ENCODE results near the gene COX8C.

COX8C gene

DNA sequence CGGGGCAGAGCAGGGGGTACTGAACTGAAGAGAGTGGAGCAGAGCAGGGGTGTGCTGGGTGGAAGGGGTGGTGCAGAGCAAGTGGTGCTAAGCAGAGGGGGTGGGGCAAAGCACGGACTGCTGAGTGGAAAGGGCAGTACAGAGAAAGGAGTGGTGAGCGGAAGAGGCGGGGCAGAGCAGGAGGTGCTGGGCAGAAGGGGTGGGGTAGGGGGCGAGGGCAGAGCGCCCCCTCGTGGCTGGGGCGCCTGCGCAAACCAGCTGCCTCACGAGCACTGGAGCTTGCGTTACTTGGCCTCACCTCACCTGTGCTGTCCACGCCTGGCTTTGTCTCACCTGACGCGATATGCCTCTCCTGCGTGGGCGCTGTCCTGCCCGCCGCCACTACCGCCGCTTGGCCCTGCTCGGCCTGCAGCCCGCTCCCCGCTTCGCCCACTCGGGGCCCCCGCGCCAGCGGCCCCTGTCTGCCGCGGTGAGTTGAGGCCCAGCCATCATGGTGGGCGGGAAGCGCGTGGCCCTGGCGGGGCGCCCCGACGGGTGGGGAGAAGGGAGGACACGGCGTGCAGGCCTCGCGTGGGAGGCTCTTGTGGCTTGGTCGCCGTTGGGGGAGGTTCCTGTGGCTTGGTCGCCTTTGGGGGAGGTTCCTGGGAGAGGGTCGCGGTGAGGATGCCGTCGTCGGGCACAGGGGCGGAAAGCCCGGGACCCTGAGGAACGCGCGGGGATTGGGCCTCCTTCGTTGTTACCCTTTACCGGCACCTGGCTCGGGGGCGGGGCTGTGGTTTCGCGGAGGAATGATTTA, at the start of gene COX8C:
COX8C (plus strand) TSS at position 257 of the 796 bp plus-strand sequence; CDS start at position 344, 87 bp downstream.
- no peak for TF ChIP-seq CTCF (conservative IDR thresholded peaks at IDR 0.05; ENCODE audit: low read length)
- no peak for DNase-seq (ENCODE audit: low read depth)
- H3K4me3 ChIP-seq (ENCODE audit: low read length): no peak within 1 kb of the TSS

DNA sequence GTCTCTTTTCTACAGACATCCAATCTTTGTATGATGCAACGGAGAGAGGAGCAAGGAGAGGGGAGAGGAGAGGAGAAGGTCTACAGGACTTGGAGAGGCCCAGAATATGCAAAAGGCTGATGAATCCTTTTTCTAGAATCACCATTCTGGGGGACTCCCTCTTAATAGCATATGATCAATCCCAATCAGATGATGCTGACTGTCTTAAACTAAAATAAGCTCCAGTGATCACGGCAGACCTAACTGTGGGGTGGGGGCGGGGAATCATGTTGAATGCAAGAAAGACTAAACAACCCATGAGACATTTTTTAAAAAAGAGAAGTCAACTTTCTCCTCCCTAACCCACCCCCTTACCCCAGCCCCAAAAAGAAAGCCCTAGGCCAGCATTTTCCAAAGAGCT, 47.6 kb upstream of the COX8C start:
- no peak for TF ChIP-seq CTCF (conservative IDR thresholded peaks at IDR 0.05; ENCODE audit: low read length)
- no peak overlapping the region for H3K4me3 ChIP-seq (ENCODE audit: low read length)
- DNase-seq (ENCODE audit: low read depth): no peak

DNA sequence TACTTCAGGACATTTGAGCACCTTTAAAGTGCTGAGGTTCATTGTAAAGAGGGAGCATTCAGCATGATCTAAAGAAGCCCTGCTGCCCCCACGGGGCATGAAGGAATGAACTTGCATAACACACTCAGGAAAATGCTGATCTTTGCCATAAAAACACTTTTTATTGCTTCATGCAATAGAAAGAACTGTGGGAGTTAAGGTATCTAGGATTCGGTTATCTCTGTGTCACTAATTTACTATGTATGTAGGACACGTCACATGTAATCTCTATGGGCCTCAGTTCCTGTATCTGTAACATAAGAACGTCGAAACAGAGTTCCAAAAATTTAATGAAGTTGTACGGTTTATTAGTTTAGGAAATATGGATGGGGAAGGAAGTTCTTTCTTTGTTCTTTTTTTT, 47.1 kb upstream of the COX8C start:
- peak; percentile 7 for DNase-seq (ENCODE audit: low read depth)
- H3K4me3 ChIP-seq (ENCODE audit: low read length): no peak overlapping the region
- no peak for TF ChIP-seq CTCF (conservative IDR thresholded peaks at IDR 0.05; ENCODE audit: low read length)

GRCh38 chr14:93301821-93302447, 45.0 kb upstream of the COX8C start:
- no peak for TF ChIP-seq CTCF (conservative IDR thresholded peaks at IDR 0.05; ENCODE audit: low read length)
- peak; percentile 31 for DNase-seq (ENCODE audit: low read depth)
- no peak overlapping the region for H3K4me3 ChIP-seq (ENCODE audit: low read length)

DNA sequence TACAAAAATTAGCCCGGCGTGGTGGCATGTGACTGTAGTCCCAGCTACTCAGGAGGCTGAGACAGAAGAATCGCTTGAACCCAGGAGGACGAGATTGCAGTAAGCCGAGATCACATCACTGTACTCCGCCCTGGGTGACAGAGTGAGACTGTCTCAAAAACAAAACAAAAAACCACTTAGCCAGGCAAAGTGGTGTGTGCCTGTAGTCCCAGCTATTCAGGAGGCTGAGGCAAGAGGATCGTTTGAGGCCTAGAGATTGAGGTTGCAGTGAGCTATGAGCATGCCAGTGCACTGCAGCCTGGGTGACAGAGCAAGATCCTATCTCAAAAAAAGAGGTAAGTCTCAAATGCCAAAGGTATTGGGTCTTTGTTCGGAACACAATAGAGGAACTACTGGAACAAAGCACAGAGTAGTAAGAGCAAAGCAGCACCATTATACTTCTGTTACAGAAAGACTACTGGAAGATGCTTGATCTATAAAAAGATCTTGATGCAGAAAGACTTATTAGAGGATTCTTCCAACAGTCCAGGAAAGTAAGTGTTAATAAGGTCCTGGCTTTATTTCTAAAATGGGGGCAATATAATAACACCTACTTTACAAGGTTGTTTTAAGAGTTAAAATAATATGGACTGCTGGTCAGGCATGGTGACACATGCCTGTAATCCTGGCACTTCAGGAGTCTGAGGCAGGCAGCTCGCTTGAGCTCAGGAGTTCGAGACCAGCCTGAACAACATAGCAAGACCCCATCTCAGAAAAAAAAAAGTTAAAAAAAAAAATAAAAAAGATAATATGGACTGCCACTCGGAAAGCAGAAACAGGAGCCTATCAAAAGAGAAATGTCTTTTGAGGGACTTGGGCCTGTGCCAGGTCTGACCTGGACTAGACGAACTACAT, 44.0 kb upstream of the COX8C start:
- DNase-seq (ENCODE audit: low read depth): no peak
- no peak for TF ChIP-seq CTCF (conservative IDR thresholded peaks at IDR 0.05; ENCODE audit: low read length)
- no peak overlapping the region for H3K4me3 ChIP-seq (ENCODE audit: low read length)

DNA sequence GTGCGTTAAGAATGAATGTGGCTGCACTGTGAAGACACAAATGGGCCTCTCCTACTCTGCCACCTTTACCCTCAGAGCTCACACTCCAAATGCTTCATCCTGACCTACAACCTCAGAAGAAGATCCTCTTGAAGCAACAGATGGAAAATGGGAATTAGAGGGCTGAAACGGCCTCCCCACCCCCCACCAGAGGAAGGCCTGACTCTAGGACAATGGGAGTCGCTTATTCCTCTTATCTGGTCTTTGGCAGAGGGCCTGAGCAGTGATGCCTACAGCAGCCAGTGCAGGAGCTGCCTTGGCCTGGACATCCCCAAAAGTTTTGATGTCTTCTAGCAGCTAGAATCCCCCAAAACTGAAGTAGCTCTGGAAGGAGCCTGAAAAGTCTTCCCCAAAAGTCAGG, 43.3 kb upstream of the COX8C start:
- DNase-seq (ENCODE audit: low read depth): no peak
- TF ChIP-seq CTCF (conservative IDR thresholded peaks at IDR 0.05; ENCODE audit: low read length): no peak
- H3K4me3 ChIP-seq (ENCODE audit: low read length): no peak overlapping the region
